GM18868 (cell line): ENCODE data around the gene IL11.
"Not testable (repeated sequence)": the region's sequence is repeated elsewhere in the genome, so short reads cannot be mapped to it uniquely, and the experiment has no call there.

Source experiments
- ATAC-seq: cut with Tn5 transposase; IDR thresholded peaks from one replicate; pipeline ENCODE4 v1.9.1; 2021; ENCODE audit warnings: mild to moderate bottlenecking, moderate library complexity; ENCODE audit not compliant: unreplicated experiment

IL11 gene

GRCh38 chr19:55370305-55370988 lies at the start of gene IL11:
IL11 (minus strand) TSS chr19:55370463; CDS start chr19:55370310, 153 bp downstream.
- ATAC-seq, result no peak

DNA sequence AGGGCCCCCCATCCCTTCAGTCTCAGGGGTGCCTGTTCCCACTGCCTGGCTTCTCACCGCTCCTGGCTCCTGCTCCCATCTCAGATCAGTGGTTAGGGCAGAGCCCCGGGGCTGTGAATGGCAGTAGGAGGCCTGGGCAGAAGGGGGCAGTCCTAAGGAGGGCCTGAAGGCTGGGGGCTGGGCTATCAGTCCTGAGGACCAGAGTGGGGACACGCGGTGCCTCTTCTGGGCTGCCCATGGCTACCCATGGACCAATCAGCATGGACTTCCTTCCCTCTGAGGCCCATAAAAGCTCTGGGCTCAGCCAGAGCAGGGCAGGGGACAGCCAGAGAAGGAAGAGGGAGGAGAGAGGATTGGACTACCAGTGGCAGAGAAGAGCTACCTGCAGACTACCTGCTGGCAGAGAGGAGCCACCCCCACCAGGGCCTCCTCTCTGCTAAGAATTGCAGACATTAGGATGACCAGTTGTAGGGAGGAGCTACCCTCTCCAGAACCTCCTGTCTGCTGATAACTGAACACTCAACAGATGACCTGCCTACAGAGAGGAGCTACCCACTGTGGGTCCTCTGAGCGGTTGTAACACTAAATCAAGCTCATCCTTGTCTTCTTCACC lies 49.5 kb upstream of the IL11 start:
- ATAC-seq, result no peak

DNA sequence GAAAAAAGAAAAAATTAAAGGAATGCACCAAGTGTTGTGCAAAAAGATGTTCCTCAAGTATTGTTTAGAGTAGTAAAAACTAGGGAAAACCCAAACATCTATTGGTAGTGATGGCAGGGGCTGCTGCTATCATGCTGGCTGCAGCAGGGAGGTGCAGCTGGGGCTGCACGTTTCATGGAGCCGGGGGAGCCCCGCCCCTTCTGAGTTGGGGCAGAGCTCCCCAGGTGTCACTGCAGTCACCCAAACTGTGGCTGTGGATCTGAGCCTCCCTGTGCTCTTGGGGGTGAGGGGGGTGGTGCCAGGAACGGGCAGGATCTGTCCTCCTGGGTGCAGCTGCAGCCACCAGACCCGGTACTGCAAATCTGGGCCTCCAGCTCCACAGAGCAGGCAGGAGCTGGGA lies 48.8 kb upstream of the IL11 start:
- ATAC-seq, result no peak

GRCh38 chr19:55418185-55418584 lies 47.9 kb upstream of the IL11 start:
- ATAC-seq, result no peak

- no peak for ATAC-seq
Measured at GRCh38 chr19:55410168-55410567, 39.9 kb upstream of the IL11 start.

GRCh38 chr19:55409179-55409578 lies 38.9 kb upstream of the IL11 start:
- not testable (repeated sequence) for ATAC-seq

DNA sequence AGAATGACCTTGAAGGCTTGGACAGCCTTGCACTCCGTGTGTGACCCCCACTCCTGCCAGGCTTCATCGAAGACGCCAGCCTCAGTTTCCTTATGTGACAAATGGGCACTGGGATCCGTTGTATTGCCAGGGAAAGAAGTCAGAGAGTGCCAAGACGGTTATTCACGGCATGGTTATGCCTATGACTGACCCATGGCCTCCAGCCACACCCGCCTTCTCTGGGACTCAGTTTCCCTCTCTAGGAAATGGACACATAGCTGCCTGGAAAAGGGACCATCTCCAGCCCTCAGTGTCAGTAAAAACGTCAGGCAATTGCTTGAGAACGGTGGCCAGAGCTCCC lies 38.2 kb upstream of the IL11 start:
- ATAC-seq, result no peak

DNA sequence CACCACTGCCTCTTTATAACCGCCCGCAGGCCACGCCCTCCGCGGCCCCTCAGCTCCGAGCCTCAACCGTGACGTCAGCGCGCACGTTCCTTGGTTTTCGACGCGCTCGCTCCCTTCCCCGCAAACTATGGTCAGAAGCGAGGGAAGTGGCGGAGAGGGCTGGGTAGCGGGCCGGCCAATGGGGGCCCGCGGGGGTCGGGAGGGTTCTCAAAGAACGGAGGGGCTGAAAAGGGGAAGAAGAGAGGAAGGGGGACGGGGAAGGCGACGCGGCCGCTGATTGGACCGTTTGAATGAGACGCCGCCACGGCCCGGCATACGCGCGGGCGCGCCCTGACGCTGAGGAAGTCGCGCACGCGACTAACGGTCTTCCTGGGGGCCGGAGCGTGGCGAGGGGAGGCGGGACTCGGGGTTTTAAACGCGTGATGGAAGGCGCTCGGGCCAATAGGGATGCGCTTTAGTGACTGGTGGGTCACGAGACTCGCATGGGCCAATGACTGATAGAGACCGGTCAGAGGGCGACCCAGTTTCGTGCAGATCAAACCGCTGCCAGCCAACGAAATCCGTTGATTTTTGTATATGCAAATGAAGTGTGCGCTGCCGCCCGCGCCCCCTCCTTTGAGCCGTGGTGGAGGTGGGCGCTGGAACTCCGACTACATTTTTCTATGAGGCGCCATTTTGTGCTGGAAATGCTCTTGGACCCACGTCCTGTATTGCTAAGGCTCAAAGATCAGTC lies 37.7 kb upstream of the IL11 start:
- ATAC-seq, result peak; percentile 76

DNA sequence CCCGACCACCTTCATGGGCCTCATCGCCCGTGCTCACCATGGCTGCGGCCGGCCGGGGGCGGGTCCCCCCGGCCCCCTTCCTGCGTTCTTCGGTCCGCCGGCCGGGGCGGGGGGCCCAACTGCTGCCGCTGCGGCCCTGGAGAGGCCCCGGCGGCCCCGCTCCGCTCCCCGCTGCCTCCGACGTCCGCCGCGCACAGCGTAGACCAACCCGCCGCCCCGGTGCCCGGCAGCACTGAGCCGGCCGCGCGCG lies 37.2 kb upstream of the IL11 start, which contains the start of gene UBE2S:
TSS of gene UBE2S (minus strand) at position 239 of the 250 bp plus-strand sequence. CDS start at position 40, 199 bp downstream.
- not testable (repeated sequence) for ATAC-seq

- peak; percentile 6 for ATAC-seq
Measured at GRCh38 chr19:55406826-55407549, 36.7 kb upstream of the IL11 start.

- ATAC-seq, result no peak
Measured at GRCh38 chr19:55406091-55406825, 36.0 kb upstream of the IL11 start.

- no peak for ATAC-seq
Measured at GRCh38 chr19:55405638-55406037, 35.4 kb upstream of the IL11 start.

DNA sequence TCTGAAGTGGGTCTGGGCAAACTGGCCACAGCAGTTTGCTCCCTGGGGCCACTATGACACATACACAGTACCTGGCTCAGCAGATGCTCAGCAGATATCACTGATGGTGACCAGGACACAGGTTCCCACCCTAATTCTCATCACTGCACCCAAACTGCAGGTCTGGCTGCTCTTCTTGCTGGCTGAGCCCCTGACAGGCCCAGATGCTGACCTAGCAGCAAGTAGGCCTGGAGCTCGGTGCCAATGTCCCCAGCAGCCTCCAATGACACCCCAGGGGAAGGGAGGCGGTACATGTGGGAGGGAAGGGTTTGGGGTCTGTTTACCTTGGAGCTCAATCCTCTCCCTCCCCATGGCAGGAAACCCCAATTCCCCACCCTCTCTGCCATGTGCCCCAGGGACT lies 32.2 kb upstream of the IL11 start:
- no peak for ATAC-seq

- ATAC-seq, result not testable (repeated sequence)
Measured at GRCh38 chr19:55401390-55401789, 31.1 kb upstream of the IL11 start.

DNA sequence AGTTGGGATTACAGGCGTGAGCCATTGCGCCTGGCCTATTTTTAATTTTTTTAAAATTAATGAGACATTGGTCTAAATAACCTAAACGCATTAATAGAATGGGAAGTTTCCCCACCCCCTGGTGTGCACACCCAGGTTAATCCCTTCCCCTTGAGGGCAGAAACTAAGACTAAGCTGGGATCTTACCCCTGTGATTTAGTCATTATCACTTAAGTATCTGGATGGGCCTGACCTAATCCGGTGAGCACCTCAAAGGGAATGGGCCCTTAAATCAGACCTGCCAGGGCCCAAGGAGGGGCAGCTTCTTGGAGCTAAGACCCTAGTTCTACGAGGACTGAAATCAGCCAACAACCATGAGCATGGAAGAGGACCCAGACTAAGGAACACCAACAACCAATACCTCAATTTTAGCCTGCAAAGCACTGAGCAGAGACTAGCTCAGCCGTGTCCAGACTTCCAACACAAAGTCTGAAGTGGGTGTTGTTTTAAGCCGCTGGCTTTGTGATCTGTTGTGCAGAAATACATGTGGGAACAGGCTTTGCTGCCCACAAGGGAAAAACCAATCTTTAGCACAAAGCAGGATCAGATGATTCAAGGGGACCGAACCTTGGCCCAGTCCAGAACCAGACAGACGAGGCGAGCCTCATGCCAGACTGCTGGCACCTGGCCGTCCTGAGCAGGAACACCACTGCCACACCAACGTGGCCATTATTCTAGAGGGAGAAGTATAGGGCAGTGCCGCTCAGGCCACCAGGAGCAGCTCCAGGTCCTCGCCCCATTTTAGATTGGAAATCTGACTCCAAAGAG lies 30.2 kb upstream of the IL11 start:
- no peak for ATAC-seq

DNA sequence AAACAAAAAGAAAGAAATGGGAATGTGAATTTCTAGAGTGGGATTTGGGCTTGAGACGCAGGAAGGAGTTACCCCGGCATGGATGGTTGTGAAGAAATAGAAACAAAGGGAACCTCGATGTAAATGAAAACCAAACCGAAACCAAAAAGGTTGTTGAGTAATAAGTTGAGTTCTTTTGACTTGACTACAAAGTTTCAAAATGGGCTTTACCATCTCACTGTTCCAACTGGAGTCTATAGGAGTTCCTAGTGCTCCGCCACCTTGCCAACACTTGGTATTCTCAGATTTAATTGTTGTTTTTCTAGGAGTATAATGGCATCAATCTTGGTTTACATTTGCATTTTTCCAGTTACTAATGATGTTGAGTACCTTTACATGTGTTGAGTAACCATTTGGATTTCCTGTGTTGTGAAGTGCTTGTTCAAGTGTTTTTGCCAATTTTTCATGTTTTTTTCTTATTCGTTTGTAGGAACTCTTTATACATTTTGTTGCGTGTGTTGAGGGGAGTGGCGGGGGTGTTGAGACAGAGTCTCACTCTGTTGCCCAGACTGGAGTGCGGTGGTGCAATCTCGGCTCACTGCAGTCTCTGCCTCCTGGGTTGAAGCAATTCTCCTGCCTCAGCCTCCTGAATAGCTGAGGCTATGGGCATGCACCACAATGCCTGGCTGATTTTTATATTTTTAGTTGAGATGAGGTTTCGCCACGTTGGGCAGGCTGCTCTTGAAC lies 28.1 kb upstream of the IL11 start:
- ATAC-seq, result no peak

DNA sequence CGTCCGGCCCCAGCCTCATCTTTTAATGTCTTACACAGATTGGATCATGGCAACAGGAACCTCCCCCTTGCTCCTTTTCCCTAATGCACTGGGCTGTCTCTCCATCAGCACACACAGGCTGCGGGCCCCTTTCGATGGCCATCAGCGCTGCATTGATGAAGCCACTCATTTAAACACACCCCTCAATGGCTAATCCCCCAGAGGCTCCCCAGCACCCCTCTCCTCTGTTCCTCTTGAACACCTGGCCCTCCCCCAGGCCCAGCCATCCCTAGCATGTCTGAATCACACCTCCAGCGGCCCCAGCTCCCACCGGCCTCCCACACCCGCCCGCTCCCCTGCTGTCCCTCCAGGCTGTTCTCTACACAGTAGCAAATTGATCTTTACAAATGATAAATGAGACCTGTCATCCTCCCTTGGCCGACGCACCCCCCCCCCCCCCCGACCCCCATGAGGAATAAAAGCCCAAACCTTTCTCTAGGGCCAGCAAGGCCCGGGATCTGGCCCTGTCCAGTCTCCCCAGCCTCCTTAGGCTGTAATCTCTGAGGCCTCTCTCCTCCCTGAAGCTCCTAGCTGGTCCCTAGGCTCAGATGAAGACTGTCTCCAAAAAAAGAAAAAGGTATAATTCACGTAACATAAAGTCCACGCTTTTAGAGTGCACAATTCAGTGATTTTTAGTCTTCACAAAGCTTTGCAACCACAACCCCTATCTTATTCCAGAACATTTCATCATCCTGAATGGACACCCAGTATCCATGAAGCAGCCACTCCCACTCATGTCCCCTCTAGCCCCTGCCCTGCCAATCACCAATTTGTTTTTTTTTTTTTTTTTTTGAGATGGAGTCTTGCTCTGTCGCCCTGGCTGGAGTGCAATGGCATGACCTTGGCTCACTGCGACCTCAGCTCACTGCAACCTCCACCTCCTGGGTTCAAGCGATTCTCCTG lies 22.8 kb upstream of the IL11 start:
- no peak for ATAC-seq
